Esophagus muscularis mucosa (tissue), 4 donors: ENCODE data around the gene PCDHGA1.

ENCODE experiments used
- EP300 ChIP-seq: sonication (generic); formaldehyde crosslinking; IDR thresholded peaks from one replicate; pipeline ENCODE4 v1.6.1; 2017; ENCODE audit warnings: antibody characterized with exemption
- POLR2A ChIP-seq: fragments of 450-650 bp; IDR thresholded peaks from one replicate; pipeline ENCODE4 v1.6.1; 2017; ENCODE audit warnings: antibody characterized with exemption, moderate library complexity, mild to moderate bottlenecking, low read depth
- POLR2AphosphoS5 ChIP-seq, 2 donors: sonication (generic); formaldehyde crosslinking; IDR thresholded peaks; one replicate each; pipeline ENCODE4 v1.6.1; 2017; ENCODE audit warnings: antibody characterized with exemption in 2 of 2
- TF ChIP-seq, protein P1 (sequence below), 3 experiments: fragments of 200-600 bp in 2 of 3; fragments of 450-650 bp in 1 of 3; sonication (generic) in 2 of 3; IDR thresholded peaks; one replicate each; pipeline ENCODE4 v1.5.1; 2017 to 2019; ENCODE audit warnings: antibody characterized with exemption in 3 of 3, mild to moderate bottlenecking in 2 of 3, moderate library complexity in 1 of 3

DNA sequence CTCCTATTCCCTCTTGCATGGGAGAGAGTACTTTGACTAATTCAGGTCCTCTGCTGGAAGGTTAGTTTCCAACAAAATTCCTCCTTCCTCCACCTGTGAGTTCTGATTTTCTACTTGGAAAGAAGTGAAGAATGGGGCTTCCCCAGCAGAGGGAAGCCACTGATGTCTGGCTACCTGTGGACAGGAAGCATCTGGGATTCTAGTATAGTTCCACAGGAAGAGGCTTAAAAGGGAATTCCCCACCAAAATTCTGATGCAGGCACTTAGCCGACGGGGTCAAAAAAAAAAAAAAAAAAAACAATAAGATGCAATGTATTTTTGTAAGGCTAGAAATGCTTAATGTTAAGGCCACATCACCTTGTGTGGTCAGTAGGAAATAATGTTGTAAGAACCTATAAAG is 192.0 kb downstream of the PCDHGA1 start:
- TF ChIP-seq POLR2AphosphoS5 (IDR thresholded peaks at IDR 0.05) (no peak), POLR2A (no peak), EP300 (no peak)
- TF ChIP-seq, protein P1, sequence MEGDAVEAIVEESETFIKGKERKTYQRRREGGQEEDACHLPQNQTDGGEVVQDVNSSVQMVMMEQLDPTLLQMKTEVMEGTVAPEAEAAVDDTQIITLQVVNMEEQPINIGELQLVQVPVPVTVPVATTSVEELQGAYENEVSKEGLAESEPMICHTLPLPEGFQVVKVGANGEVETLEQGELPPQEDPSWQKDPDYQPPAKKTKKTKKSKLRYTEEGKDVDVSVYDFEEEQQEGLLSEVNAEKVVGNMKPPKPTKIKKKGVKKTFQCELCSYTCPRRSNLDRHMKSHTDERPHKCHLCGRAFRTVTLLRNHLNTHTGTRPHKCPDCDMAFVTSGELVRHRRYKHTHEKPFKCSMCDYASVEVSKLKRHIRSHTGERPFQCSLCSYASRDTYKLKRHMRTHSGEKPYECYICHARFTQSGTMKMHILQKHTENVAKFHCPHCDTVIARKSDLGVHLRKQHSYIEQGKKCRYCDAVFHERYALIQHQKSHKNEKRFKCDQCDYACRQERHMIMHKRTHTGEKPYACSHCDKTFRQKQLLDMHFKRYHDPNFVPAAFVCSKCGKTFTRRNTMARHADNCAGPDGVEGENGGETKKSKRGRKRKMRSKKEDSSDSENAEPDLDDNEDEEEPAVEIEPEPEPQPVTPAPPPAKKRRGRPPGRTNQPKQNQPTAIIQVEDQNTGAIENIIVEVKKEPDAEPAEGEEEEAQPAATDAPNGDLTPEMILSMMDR (IDR thresholded peaks at IDR 0.05) = no peak
